GM12878 (cell line): ENCODE results near the gene MRPL20. TPM values are rescaled to one million over a fixed set of nuclear protein-coding genes. Genes with fewer than 3 reads are reported as not detected.

Experiments used
- ATAC-seq: fragments of 200-7000 bp; cut with Tn5 transposase; 3 replicates; pipeline ENCODE4 v1.9.1; 2020; ENCODE audit warnings: mild to moderate bottlenecking, moderate library complexity
- BruUV-seq: library from RNA; stranded (reverse); fragments of 400-500 nt; replicated peaks from 2 replicates; lab custom pipeline; 2021; lab: Mats Ljungman, UMichigan
- CTCF ChIA-PET: fragments of 300-600 bp; sonication (Branson Sonifier 250); formaldehyde crosslinking; extraction: SDS; loops from one replicate; lab custom pipeline; 2021; ENCODE audit warnings: inconsistent platforms; lab: Yijun Ruan, JAX
- POLR2A ChIA-PET: fragments of 350-600 bp; formaldehyde crosslinking; extraction: SDS; loops from one replicate; lab custom pipeline; 2021; ENCODE audit warnings: inconsistent platforms; lab: Charles Lee
- RAD21 ChIA-PET: fragments of 300-600 bp; sonication (Branson Sonifier 250); formaldehyde crosslinking; loops from one replicate; lab custom pipeline; 2023; ENCODE audit warnings: antibody characterized with exemption; ENCODE audit not compliant: unreplicated experiment; lab: Charles Lee
- SMC1A ChIA-PET: fragments of 300-600 bp; sonication (Branson Sonifier 250); formaldehyde crosslinking; loops from one replicate; lab custom pipeline; 2023; ENCODE audit not compliant: unreplicated experiment, uncharacterized antibody; lab: Charles Lee
- DNase-seq: peaks from one replicate; pipeline ENCODE4 v3.0.0-alpha.2; 2011; ENCODE audit warnings: low read depth, low spot score
- FAIRE-seq: peaks from 3 replicates; lab custom pipeline; 2011; peaks lifted over from hg19 to GRCh38; lab: Jason Lieb, UNC
- H2AFZ ChIP-seq: 2 replicates; pipeline ENCODE4 v1.6.0; 2011; ENCODE audit warnings: low read depth, low read length, control low read depth; ENCODE audit not compliant: control insufficient read depth
- H3K27ac ChIP-seq: 2 replicates; pipeline ENCODE4 v1.5.1; 2011; ENCODE audit warnings: control low read depth; ENCODE audit not compliant: control insufficient read depth, insufficient read depth
- H3K27me3 ChIP-seq, 2 experiments: replicated peaks in 1 of 2; 2 replicates each; pipeline versions ENCODE4 v1.6.0 to v1.6.1; 2011; ENCODE audit warnings: low read length in 1 of 2; ENCODE audit not compliant: control insufficient read depth in 2 of 2, insufficient read depth in 2 of 2
- H3K36me3 ChIP-seq, 2 experiments: 2 replicates each; pipeline ENCODE4 v1.5.1; 2011; ENCODE audit warnings: low read length in 1 of 2; ENCODE audit not compliant: control insufficient read depth in 2 of 2, insufficient read depth in 2 of 2
- H3K4me1 ChIP-seq: 2 replicates; pipeline ENCODE4 v1.6.1; 2011; ENCODE audit warnings: mild to moderate bottlenecking, low read length, moderate library complexity, mixed read lengths; ENCODE audit not compliant: control insufficient read depth, insufficient read depth
- H3K4me2 ChIP-seq: 2 replicates; pipeline ENCODE4 v1.6.0; 2011; ENCODE audit warnings: control low read depth; ENCODE audit not compliant: control insufficient read depth, insufficient read depth
- H3K4me3 ChIP-seq: fragments of 200-600 bp; sonication (generic); 2 replicates; pipeline ENCODE4 v1.5.1; 2016
- H3K79me2 ChIP-seq: 2 replicates; pipeline ENCODE4 v1.6.0; 2011; ENCODE audit warnings: low read length; ENCODE audit not compliant: control insufficient read depth, insufficient read depth
- H3K9ac ChIP-seq: 2 replicates; pipeline ENCODE4 v1.8.0; 2011; ENCODE audit warnings: low read length, control low read depth, mixed read lengths; ENCODE audit not compliant: control insufficient read depth, insufficient read depth
- H3K9me3 ChIP-seq: replicated peaks from 3 replicates; pipeline ENCODE4 v1.5.1; 2011; ENCODE audit warnings: mild to moderate bottlenecking, low read length; ENCODE audit not compliant: control insufficient read depth, insufficient read depth
- H4K20me1 ChIP-seq: 2 replicates; pipeline ENCODE4 v1.6.0; 2011; ENCODE audit not compliant: control insufficient read depth, insufficient read depth
- BCL11A ChIP-seq: IDR thresholded peaks from 2 replicates; pipeline ENCODE4 v1.6.1; 2011; ENCODE audit warnings: low read depth, low read length
- BCL3 ChIP-seq: IDR thresholded peaks from 2 replicates; pipeline ENCODE4 v1.6.1; 2011; ENCODE audit warnings: borderline replicate concordance, low read depth, mild to moderate bottlenecking, moderate library complexity, low read length; ENCODE audit not compliant: insufficient read depth, poor library complexity, severe bottlenecking
- CBX5 ChIP-seq: sonication (generic); IDR thresholded peaks from 2 replicates; pipeline ENCODE4 v1.6.1; 2016; ENCODE audit warnings: low read depth, moderate library complexity, mild to moderate bottlenecking, inconsistent platforms
- HDAC6 ChIP-seq: fragments of 200-600 bp; sonication (generic); IDR thresholded peaks from one replicate; pipeline ENCODE4 v1.8.0; 2017; ENCODE audit warnings: antibody characterized with exemption; ENCODE audit not compliant: unreplicated experiment
- KAT2A ChIP-seq: conservative IDR thresholded peaks from 2 replicates; pipeline ENCODE4 v1.6.1; 2011; ENCODE audit warnings: low read depth, low read length; ENCODE audit not compliant: control insufficient read depth
- MYB ChIP-seq: fragments of 150-350 bp; IDR thresholded peaks from 2 replicates; pipeline ENCODE4 v1.6.1; 2014; ENCODE audit warnings: mild to moderate bottlenecking, low read depth, low read length, borderline replicate concordance
- NR2C1 ChIP-seq: fragments of 450-650 bp; IDR thresholded peaks from 2 replicates; pipeline ENCODE4 v1.6.1; 2017; ENCODE audit warnings: antibody characterized with exemption, mild to moderate bottlenecking, moderate library complexity
- NR2F1 ChIP-seq: fragments of 450-650 bp; conservative IDR thresholded peaks from 2 replicates; pipeline ENCODE4 v1.6.1; 2017; ENCODE audit warnings: mild to moderate bottlenecking
- POLR2AphosphoS5 ChIP-seq: IDR thresholded peaks from 2 replicates; pipeline ENCODE4 v1.6.1; 2011; ENCODE audit warnings: mild to moderate bottlenecking, low read length, inconsistent platforms
- ZZZ3 ChIP-seq: IDR thresholded peaks from 2 replicates; pipeline ENCODE4 v1.6.1; 2011; ENCODE audit warnings: low read depth; ENCODE audit not compliant: control insufficient read depth, insufficient read length
- WGBS: methylation state at CpG from one replicate; pipeline ENCODE4 v1.1.6; 2016; ENCODE audit warnings: low lambda C conversion rate; ENCODE audit not compliant: insufficient replicate concordance, insufficient coverage; ENCODE audit errors: missing lambda C conversion rate; 5-methylcytosine and 5-hydroxymethylcytosine counted together
- in situ Hi-C: fragments of 300-500 bp; cut with MboI; formaldehyde crosslinking; loops from 9 replicates; pipeline ENCODE4 v1.14.3; 2018; ENCODE audit warnings: mixed read lengths
- intact Hi-C: fragments of 100-400 bp; cut with micrococcal nuclease; formaldehyde crosslinking; loops from one replicate; pipeline ENCODE4 v1.14.2; 2022; ENCODE audit not compliant: unreplicated experiment
- polyA plus RNA-seq, 11 experiments: library from polyadenylated mRNA; depleted of rRNA in 4 of 11; unstranded in 6 of 11; stranded (reverse) in 5 of 11; fragments of >200 nt; fragmentation: Nextera tagmentation in 4 of 11; fragmentation: Illumina TruSeq in 1 of 11; extraction: Ambion mirVana in 4 of 11; extraction: Trizol in 1 of 11; gene quantifications; 1 replicate in 1 of 11; 2 replicates in 10 of 11; pipeline versions ENCODE4 v1.2.1 to v1.2.3, GENCODE V29; 2011 to 2016; ENCODE audit warnings: inconsistent platforms in 2 of 11, missing spikeins in 2 of 11, low read depth in 1 of 11
- total RNA-seq, 4 experiments: library from RNA; depleted of rRNA in 3 of 4; stranded (reverse); fragments of >200 nt in 3 of 4; fragmentation: Illumina TruSeq in 1 of 4; extraction: Trizol in 1 of 4; gene quantifications; 2 replicates each; pipeline versions ENCODE4 v1.2.1 to v1.2.3, GENCODE V29; 2013 to 2021

The MRPL20 gene
- total and polyA plus RNA-seq, 10 of the 15 experiments (the other 5 are each of a cell fraction or from before 2014, with no cell fraction given) = 129 to 525 (median 255) TPM

GRCh38 chr1:1387098-1388077, 19.7 kb downstream of the MRPL20 start:
- BruUV-seq = no TSS peak
- ChIA-PET POLR2A (no interaction called here), RAD21 (no interaction called here), CTCF (interaction anchor here (0.6 to 1.4 kb wide), 3 partner anchors 10 to 15 kb away, joined by 3 to 4 read pairs (median 3); partner anchors contain the start of gene CCNL2), SMC1A (interaction anchor here (1.0 kb wide), 1 partner anchor 11 kb away, joined by 3 read pairs; no protein-coding TSS in a partner anchor)
- no peaks in the 10 kb centered on the region for H3K4me1 ChIP-seq
- FAIRE-seq (no peak), DNase-seq (no peak), ATAC-seq (no peak)
- no peak overlapping the region for H3K9ac ChIP-seq
- H3K4me2 ChIP-seq = no peak overlapping the region
- in situ Hi-C loops = no loop called here
- H3K9me3 ChIP-seq = no peaks in the 10 kb centered on the region
- 97% methylated on average over 44 of the region's 50 CpGs for WGBS
- intact Hi-C loops = no loop called here
- H3K27ac ChIP-seq = no peak overlapping the region
- H3K4me3 ChIP-seq = no peak overlapping the region
- no peak overlapping the region for H2AFZ ChIP-seq
- no peaks in the 10 kb centered on the region for H4K20me1 ChIP-seq
- peaks cover 37 to 39% of the 10 kb centered on the region in 2 experiments for H3K36me3 ChIP-seq
- H3K27me3 ChIP-seq = no peaks in the 10 kb centered on the region
- H3K79me2 ChIP-seq = no peaks in the 10 kb centered on the region
- TF ChIP-seq KAT2A = no peak
- no peak for TF ChIP-seq HDAC6
- TF ChIP-seq MYB = no peak
- no peak for TF ChIP-seq CBX5
- TF ChIP-seq ZZZ3 = no peak
- TF ChIP-seq NR2C1 = peak; percentile 59
- TF ChIP-seq NR2F1 = peak; percentile 67
- TF ChIP-seq BCL11A = no peak
- TF ChIP-seq BCL3 = peak; percentile 32
- peak; percentile 22; the same call in 1 of the 2 replicates for TF ChIP-seq POLR2AphosphoS5
